Retinal pigment epithelial cell (primary cell): Measurements from ENCODE around the gene HOXA5.

Experiments used
- DNase-seq: peaks from one replicate; pipeline ENCODE4 v3.0.0-alpha.2; 2010; ENCODE audit warnings: low read depth
- H3K4me3 ChIP-seq: 2 replicates; pipeline ENCODE4 v1.5.1; 2011; ENCODE audit warnings: mild to moderate bottlenecking, low read length, control low read depth, moderate library complexity
- TF ChIP-seq, protein P1 (sequence below): conservative IDR thresholded peaks from 2 replicates; pipeline ENCODE4 v1.5.1; 2011; ENCODE audit warnings: low read depth, low read length, control low read depth, inconsistent platforms

Gene HOXA5

GRCh38 chr7:27130540-27131389 lies 12.7 kb downstream of the HOXA5 start, which contains the start of gene HOXA4:
TSS of gene HOXA4 (minus strand) at chr7:27130757. CDS start at chr7:27130733, 24 bp downstream.
- no peak for DNase-seq
- H3K4me3 ChIP-seq: peak within 1 kb of the TSS; percentile 10
- TF ChIP-seq, protein P1, sequence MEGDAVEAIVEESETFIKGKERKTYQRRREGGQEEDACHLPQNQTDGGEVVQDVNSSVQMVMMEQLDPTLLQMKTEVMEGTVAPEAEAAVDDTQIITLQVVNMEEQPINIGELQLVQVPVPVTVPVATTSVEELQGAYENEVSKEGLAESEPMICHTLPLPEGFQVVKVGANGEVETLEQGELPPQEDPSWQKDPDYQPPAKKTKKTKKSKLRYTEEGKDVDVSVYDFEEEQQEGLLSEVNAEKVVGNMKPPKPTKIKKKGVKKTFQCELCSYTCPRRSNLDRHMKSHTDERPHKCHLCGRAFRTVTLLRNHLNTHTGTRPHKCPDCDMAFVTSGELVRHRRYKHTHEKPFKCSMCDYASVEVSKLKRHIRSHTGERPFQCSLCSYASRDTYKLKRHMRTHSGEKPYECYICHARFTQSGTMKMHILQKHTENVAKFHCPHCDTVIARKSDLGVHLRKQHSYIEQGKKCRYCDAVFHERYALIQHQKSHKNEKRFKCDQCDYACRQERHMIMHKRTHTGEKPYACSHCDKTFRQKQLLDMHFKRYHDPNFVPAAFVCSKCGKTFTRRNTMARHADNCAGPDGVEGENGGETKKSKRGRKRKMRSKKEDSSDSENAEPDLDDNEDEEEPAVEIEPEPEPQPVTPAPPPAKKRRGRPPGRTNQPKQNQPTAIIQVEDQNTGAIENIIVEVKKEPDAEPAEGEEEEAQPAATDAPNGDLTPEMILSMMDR: no peak

GRCh38 chr7:27129729-27130539 lies 13.5 kb downstream of the HOXA5 start:
- TF ChIP-seq, protein P1: no peak
- H3K4me3 ChIP-seq: no peak overlapping the region
- no peak for DNase-seq

DNA sequence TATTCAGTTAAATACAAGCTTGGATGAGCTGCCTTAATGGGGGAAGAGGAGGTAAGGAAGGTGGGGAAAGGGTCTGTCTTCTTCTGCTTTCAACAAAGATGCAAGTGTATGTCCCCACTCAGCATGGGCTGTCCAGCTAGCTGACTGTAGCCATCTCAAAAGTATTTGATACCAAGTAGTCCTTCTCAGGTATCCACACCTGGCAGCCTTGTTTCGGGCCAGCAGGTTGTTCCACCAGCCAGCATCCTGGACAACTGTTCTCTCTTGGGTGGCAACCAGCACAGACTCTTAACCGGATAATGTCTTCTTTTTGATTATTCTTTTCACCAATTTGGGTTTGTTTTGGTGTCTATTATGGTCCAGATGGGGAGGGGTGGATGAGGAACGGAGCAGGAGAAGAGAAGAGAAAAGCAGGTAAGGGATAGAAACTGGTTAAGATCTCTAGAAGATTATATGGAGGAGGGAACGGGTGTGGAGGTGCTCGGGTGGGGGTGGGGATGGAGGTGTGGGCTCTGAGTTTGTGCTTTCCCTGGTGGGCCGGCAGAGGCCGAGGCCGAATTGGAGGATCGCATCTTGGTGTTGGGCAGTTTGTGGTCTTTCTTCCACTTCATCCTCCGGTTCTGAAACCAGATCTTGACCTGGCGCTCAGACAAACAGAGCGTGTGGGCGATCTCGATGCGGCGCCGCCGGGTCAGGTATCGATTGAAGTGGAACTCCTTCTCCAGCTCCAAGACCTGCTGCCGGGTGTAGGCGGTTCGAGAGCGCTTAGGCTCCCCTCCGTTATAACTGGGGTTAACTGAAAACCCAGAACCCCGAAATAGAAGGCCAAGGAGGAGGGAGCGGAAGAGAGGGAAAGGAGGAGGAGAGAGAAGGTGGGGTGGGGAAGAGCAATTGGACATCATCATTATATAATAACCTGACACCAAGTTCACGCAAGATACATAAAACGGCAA lies 14.4 kb downstream of the HOXA5 start:
- DNase-seq: no peak
- no peak overlapping the region for H3K4me3 ChIP-seq
- TF ChIP-seq, protein P1: no peak

- no peak overlapping the region for H3K4me3 ChIP-seq
- DNase-seq: no peak
- TF ChIP-seq, protein P1: no peak
Measured at GRCh38 chr7:27128034-27128433, 15.4 kb downstream of the HOXA5 start.

- no peak for DNase-seq
- TF ChIP-seq, protein P1: no peak
- H3K4me3 ChIP-seq: no peak overlapping the region
Measured at GRCh38 chr7:27126596-27127327, 16.7 kb downstream of the HOXA5 start.

DNA sequence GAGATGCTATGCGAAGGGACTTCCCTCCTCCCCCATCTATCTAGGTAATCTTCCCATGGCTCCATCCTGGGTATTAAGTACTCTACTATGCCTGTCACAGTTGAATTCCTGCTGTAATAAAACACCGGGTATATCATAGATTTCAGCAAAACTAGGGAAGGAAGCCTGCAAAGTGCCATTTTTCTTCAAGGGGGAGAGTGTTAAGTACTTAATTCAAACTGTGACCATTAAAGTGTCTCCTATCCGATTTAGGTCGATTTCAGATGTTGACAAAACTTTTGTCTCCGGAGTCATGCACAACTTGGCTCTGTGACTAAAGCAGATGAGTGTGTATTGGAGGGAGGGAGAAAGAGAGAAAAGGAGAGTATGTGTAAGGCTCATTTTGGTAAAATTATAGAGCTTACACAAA lies 17.5 kb downstream of the HOXA5 start:
- no peak for DNase-seq
- TF ChIP-seq, protein P1: no peak
- H3K4me3 ChIP-seq: no peak overlapping the region
